ENCODE measurements around the gene CCNG2. TPM values are rescaled to one million over a fixed set of nuclear protein-coding genes. Genes with fewer than 3 reads are reported as not detected.

Gene CCNG2
- polyA plus RNA-seq, 1 experiment: 42.3 TPM

- ChIA-PET POLR2A (interaction anchor here (0.5 kb wide), 1 partner anchor 22 kb away, joined by 5 read pairs; no protein-coding TSS in a partner anchor), CTCF (interaction anchor here (5.6 kb wide), 1 partner anchor 13 kb away, joined by 34 read pairs; no protein-coding TSS in a partner anchor)
- H3K27me3 ChIP-seq (ENCODE audit: control insufficient read depth, insufficient read depth, low read length): peaks cover 15% of the 10 kb centered on the region
- TF ChIP-seq, protein P1, sequence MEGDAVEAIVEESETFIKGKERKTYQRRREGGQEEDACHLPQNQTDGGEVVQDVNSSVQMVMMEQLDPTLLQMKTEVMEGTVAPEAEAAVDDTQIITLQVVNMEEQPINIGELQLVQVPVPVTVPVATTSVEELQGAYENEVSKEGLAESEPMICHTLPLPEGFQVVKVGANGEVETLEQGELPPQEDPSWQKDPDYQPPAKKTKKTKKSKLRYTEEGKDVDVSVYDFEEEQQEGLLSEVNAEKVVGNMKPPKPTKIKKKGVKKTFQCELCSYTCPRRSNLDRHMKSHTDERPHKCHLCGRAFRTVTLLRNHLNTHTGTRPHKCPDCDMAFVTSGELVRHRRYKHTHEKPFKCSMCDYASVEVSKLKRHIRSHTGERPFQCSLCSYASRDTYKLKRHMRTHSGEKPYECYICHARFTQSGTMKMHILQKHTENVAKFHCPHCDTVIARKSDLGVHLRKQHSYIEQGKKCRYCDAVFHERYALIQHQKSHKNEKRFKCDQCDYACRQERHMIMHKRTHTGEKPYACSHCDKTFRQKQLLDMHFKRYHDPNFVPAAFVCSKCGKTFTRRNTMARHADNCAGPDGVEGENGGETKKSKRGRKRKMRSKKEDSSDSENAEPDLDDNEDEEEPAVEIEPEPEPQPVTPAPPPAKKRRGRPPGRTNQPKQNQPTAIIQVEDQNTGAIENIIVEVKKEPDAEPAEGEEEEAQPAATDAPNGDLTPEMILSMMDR (IDR thresholded peaks at IDR 0.05; ENCODE audit: low read depth, low read length): no peak
- H3K9me3 ChIP-seq (ENCODE audit: control insufficient read depth, insufficient read depth, low read length): no peaks in the 10 kb centered on the region
- H3K27ac ChIP-seq (ENCODE audit: low read depth, low read length): no peak overlapping the region
- H3K4me3 ChIP-seq (ENCODE audit: low read depth, low read length): no peak overlapping the region
- no peak for DNase-seq (ENCODE audit: low read depth, low spot score)
These were observed 32.4 kb downstream of the CCNG2 start for GRCh38 chr4:77189412-77189811.

DNA sequence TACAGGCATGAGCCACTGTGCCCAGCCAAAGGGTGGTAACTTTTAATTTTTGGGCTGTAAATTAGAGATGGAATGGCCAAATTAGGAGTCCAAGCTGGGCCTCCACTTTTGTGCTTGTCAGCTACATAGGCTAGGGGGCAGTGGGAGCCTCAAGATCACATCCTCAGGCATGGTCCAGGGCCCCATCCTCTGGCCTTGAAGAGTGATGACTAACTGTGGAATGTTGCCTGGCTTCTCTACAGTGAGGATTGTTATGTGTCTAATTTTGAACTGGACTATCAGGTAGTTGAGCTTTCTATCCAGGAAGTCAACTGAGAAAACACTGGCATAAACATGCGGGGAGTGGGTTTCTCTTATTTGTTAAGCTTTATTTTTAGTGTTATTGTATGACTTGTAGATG lies 33.0 kb downstream of the CCNG2 start:
- H3K27ac ChIP-seq (ENCODE audit: low read depth, low read length): no peak overlapping the region
- peaks cover 19% of the 10 kb centered on the region for H3K27me3 ChIP-seq (ENCODE audit: control insufficient read depth, insufficient read depth, low read length)
- CTCF ChIA-PET: interaction anchor here (5.6 kb wide), 1 partner anchor 13 kb away, joined by 34 read pairs; no protein-coding TSS in a partner anchor
- no peak overlapping the region for H3K4me3 ChIP-seq (ENCODE audit: low read depth, low read length)
- no peak for DNase-seq (ENCODE audit: low read depth, low spot score)
- TF ChIP-seq, protein P1 (IDR thresholded peaks at IDR 0.05; ENCODE audit: low read depth, low read length): no peak
- no peaks in the 10 kb centered on the region for H3K9me3 ChIP-seq (ENCODE audit: control insufficient read depth, insufficient read depth, low read length)
- POLR2A ChIA-PET: interaction anchor here (0.5 kb wide), 1 partner anchor 21 kb away, joined by 5 read pairs; no protein-coding TSS in a partner anchor

DNA sequence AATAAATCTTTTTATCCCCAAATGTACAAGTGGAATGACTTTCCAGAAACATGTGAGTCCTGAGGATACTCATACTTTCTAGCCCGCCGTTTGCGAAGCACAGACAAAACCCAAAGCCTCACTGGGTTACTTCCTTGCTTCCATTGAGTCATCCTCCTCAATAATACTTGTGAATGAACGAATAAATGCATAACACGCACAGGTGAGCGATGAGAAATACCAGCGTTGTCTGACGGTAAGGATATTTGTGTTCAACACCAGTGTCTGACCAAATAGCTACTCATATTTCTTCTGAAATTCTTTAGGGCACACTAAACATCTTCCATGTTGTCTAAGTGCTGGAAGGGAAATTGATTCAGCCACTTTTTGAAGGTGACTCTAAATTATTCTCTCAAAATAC lies 36.0 kb downstream of the CCNG2 start:
- DNase-seq (ENCODE audit: low read depth, low spot score): no peak
- Histone ChIP-seq H3K9me3 (ENCODE audit: control insufficient read depth, insufficient read depth, low read length) (no peaks in the 10 kb centered on the region), H3K27me3 (ENCODE audit: control insufficient read depth, insufficient read depth, low read length) (peaks cover 26% of the 10 kb centered on the region), H3K27ac (ENCODE audit: low read depth, low read length) (no peak overlapping the region), H3K4me3 (ENCODE audit: low read depth, low read length) (no peak overlapping the region)
- TF ChIP-seq, protein P1 (IDR thresholded peaks at IDR 0.05; ENCODE audit: low read depth, low read length): no peak
- CTCF ChIA-PET: interaction anchor here (1.4 to 3.7 kb wide), 2 partner anchors 11 to 98 kb away, joined by 9 to 34 read pairs; no protein-coding TSS in a partner anchor
- POLR2A ChIA-PET: no interaction called here

DNA sequence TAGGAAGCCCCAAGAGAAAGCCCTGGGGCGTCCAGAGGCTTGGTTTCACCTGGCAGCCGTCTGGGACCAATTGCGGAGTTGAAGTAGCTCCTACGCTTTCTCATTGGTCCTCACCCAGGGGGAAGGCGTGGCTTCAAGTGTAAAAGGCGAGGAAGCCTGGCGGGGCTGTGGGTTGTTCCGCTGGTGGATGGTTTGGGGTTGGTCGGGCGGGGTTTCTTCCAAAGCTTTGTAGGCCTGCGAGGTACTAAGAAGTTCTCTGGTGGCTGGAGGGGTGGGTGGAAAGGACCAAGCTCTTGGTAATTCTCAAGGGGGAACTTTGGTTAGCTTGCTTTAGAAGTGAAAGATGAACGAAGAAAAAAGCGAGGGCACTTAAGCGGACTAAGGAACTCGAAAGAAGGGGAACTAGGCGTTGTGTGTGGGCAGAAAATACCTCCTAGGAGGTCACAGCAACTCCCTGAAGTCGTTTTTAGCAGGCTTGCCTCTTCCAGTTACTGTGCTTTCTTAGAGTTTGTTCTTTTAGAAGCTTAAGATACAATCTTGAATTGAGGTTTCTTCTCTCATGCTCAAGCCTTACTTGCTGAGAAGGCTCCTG lies 36.6 kb downstream of the CCNG2 start:
- DNase-seq (ENCODE audit: low read depth, low spot score): no peak
- TF ChIP-seq, protein P1 (IDR thresholded peaks at IDR 0.05; ENCODE audit: low read depth, low read length): no peak
- Histone ChIP-seq H3K27ac (ENCODE audit: low read depth, low read length) (no peak overlapping the region), H3K4me3 (ENCODE audit: low read depth, low read length) (no peak overlapping the region), H3K27me3 (ENCODE audit: control insufficient read depth, insufficient read depth, low read length) (peaks cover 26% of the 10 kb centered on the region), H3K9me3 (ENCODE audit: control insufficient read depth, insufficient read depth, low read length) (no peaks in the 10 kb centered on the region)
- ChIA-PET POLR2A (no interaction called here), CTCF (interaction anchor here (1.4 to 3.7 kb wide), 2 partner anchors 10 to 98 kb away, joined by 9 to 34 read pairs; no protein-coding TSS in a partner anchor)

GRCh38 chr4:77194366-77194765 lies 37.4 kb downstream of the CCNG2 start:
- POLR2A ChIA-PET: no interaction called here
- Histone ChIP-seq H3K9me3 (ENCODE audit: control insufficient read depth, insufficient read depth, low read length) (no peaks in the 10 kb centered on the region), H3K4me3 (ENCODE audit: low read depth, low read length) (no peak overlapping the region), H3K27ac (ENCODE audit: low read depth, low read length) (no peak overlapping the region), H3K27me3 (ENCODE audit: control insufficient read depth, insufficient read depth, low read length) (peaks cover 26% of the 10 kb centered on the region)
- TF ChIP-seq, protein P1 (IDR thresholded peaks at IDR 0.05; ENCODE audit: low read depth, low read length): no peak
- no peak for DNase-seq (ENCODE audit: low read depth, low spot score)
- CTCF ChIA-PET: interaction anchor here (1.4 to 3.7 kb wide), 2 partner anchors 9 to 99 kb away, joined by 9 to 34 read pairs; no protein-coding TSS in a partner anchor
